Measurements from ENCODE around the gene RFX3.

- no peak for TF ChIP-seq CTCF (IDR thresholded peaks at IDR 0.05)
- no peak for TF ChIP-seq POLR2A (IDR thresholded peaks at IDR 0.05)
These were observed 8.3 kb downstream of the RFX3 start for GRCh38 chr9:3517377-3518048.
